GM18861 (cell line): ENCODE data around the gene FTCDNL1.
A peak's percentile ranks its signal among the peaks of the same experiment; 100 is the strongest.

Source experiments
- ATAC-seq: cut with Tn5 transposase; IDR thresholded peaks from one replicate; pipeline ENCODE4 v1.9.1; 2021; ENCODE audit not compliant: unreplicated experiment

Gene FTCDNL1

GRCh38 chr2:199792381-199792780 is 58.6 kb downstream of the FTCDNL1 start:
- ATAC-seq, result no peak

GRCh38 chr2:199791326-199791725 is 59.7 kb downstream of the FTCDNL1 start:
- ATAC-seq, result no peak

GRCh38 chr2:199784512-199784911 is 66.5 kb downstream of the FTCDNL1 start:
- peak; percentile 67 for ATAC-seq

GRCh38 chr2:199779589-199779988 is 71.4 kb downstream of the FTCDNL1 start:
- ATAC-seq, result no peak

- no peak for ATAC-seq
Observed at GRCh38 chr2:199778655-199779054, 72.3 kb downstream of the FTCDNL1 start.

GRCh38 chr2:199777916-199778315 is 73.1 kb downstream of the FTCDNL1 start:
- no peak for ATAC-seq

GRCh38 chr2:199777315-199777714 is 73.7 kb downstream of the FTCDNL1 start:
- no peak for ATAC-seq

GRCh38 chr2:199775267-199775666 is 75.7 kb downstream of the FTCDNL1 start:
- no peak for ATAC-seq

GRCh38 chr2:199772035-199772976 is 78.7 kb downstream of the FTCDNL1 start:
- no peak for ATAC-seq

GRCh38 chr2:199770716-199771115 is 80.3 kb downstream of the FTCDNL1 start:
- no peak for ATAC-seq

GRCh38 chr2:199765646-199766045 is 85.3 kb downstream of the FTCDNL1 start:
- ATAC-seq, result no peak

- ATAC-seq, result no peak
Observed at GRCh38 chr2:199764273-199764800, 86.7 kb downstream of the FTCDNL1 start.

GRCh38 chr2:199762963-199763362 is 88.0 kb downstream of the FTCDNL1 start:
- ATAC-seq, result no peak

- no peak for ATAC-seq
Observed at GRCh38 chr2:199760574-199760973, 90.4 kb downstream of the FTCDNL1 start.

- no peak for ATAC-seq
Observed at GRCh38 chr2:199757233-199757870, 93.6 kb downstream of the FTCDNL1 start.

GRCh38 chr2:199756743-199757142 is 94.2 kb downstream of the FTCDNL1 start:
- no peak for ATAC-seq

GRCh38 chr2:199756211-199756610 is 94.8 kb downstream of the FTCDNL1 start:
- no peak for ATAC-seq

- ATAC-seq, result no peak
Observed at GRCh38 chr2:199754766-199755165, 96.2 kb downstream of the FTCDNL1 start.

GRCh38 chr2:199751492-199752120 is 99.4 kb downstream of the FTCDNL1 start:
- ATAC-seq, result no peak

- ATAC-seq, result no peak
Observed at GRCh38 chr2:199749571-199749970, 101.4 kb downstream of the FTCDNL1 start.

GRCh38 chr2:199744724-199745123 is 106.3 kb downstream of the FTCDNL1 start:
- no peak for ATAC-seq
